Suprapubic skin (tissue), 3 donors: Measurements from ENCODE around the gene NLGN2.

Experiments used
- CTCF ChIP-seq, 2 donors: fragments of 200-600 bp in 1 of 2; fragments of 450-650 bp in 1 of 2; sonication (generic) in 1 of 2; IDR thresholded peaks; one replicate each; pipeline ENCODE4 v1.5.1; 2016 to 2019; ENCODE audit warnings: antibody characterized with exemption in 2 of 2, mild to moderate bottlenecking in 1 of 2, moderate library complexity in 1 of 2
- POLR2A ChIP-seq, 2 donors: fragments of 450-650 bp; IDR thresholded peaks; one replicate each; pipeline ENCODE4 v1.6.1; 2017; ENCODE audit warnings: antibody characterized with exemption in 2 of 2, mild to moderate bottlenecking in 2 of 2, moderate library complexity in 2 of 2

GRCh38 chr17:7416323-7416722 is 8.7 kb downstream of the NLGN2 start:
- no peak for TF ChIP-seq CTCF (IDR thresholded peaks at IDR 0.05)
- no peak for TF ChIP-seq POLR2A (IDR thresholded peaks at IDR 0.05)
